Mesendoderm (in vitro differentiated cells): ENCODE results near the gene KRTAP10-2.
"Not testable (repeated sequence)": the region's sequence is repeated elsewhere in the genome, so short reads cannot be mapped to it uniquely, and the experiment has no call there.

ENCODE experiments used
- DNase-seq: peaks from one replicate; pipeline ENCODE4 v3.0.0; 2013
- H2AK5ac ChIP-seq: 2 replicates; pipeline ENCODE4 v1.6.1; 2013; ENCODE audit warnings: low read length, inconsistent platforms
- H2BK120ac ChIP-seq: 2 replicates; pipeline ENCODE4 v1.6.1; 2013; ENCODE audit warnings: low read depth, mild to moderate bottlenecking, low read length, moderate library complexity, mixed read lengths
- H2BK15ac ChIP-seq: replicated peaks from 2 replicates; pipeline ENCODE4 v1.6.1; 2013; ENCODE audit warnings: low read depth, mild to moderate bottlenecking, moderate library complexity
- H2BK5ac ChIP-seq: 2 replicates; pipeline ENCODE4 v1.6.1; 2013; ENCODE audit warnings: low read length, inconsistent platforms
- H3K18ac ChIP-seq: 2 replicates; pipeline ENCODE4 v1.6.1; 2013; ENCODE audit warnings: mild to moderate bottlenecking, low read length, mixed read lengths
- H3K23ac ChIP-seq: one replicate; pipeline ENCODE4 v1.6.1; 2013; ENCODE audit warnings: low read length
- H3K27ac ChIP-seq: 2 replicates; pipeline ENCODE4 v1.5.1; 2013; ENCODE audit warnings: low read depth, mild to moderate bottlenecking, inconsistent platforms, low read length, moderate library complexity
- H3K27me3 ChIP-seq: 2 replicates; pipeline ENCODE4 v1.6.1; 2013; ENCODE audit warnings: low read length, control low read depth, mild to moderate bottlenecking, inconsistent platforms; ENCODE audit not compliant: insufficient read depth, poor library complexity
- H3K36me3 ChIP-seq: 2 replicates; pipeline ENCODE4 v1.6.1; 2013; ENCODE audit warnings: low read length, inconsistent platforms; ENCODE audit not compliant: control insufficient read depth, insufficient read depth
- H3K4ac ChIP-seq: one replicate; pipeline ENCODE4 v1.6.1; 2013; ENCODE audit warnings: low read depth, mild to moderate bottlenecking, low read length, moderate library complexity
- H3K4me1 ChIP-seq: 2 replicates; pipeline ENCODE4 v1.6.1; 2013; ENCODE audit warnings: low read depth, low read length, inconsistent platforms; ENCODE audit not compliant: control insufficient read depth
- H3K4me2 ChIP-seq: 2 replicates; pipeline ENCODE4 v1.6.1; 2013; ENCODE audit warnings: low read length
- H3K4me3 ChIP-seq: 2 replicates; pipeline ENCODE4 v1.5.1; 2013; ENCODE audit warnings: mild to moderate bottlenecking, low read length
- H3K56ac ChIP-seq: one replicate; pipeline ENCODE4 v1.6.1; 2013; ENCODE audit warnings: low read length
- H3K79me1 ChIP-seq: 2 replicates; pipeline ENCODE4 v1.6.1; 2013; ENCODE audit warnings: low read length, inconsistent platforms
- H3K79me2 ChIP-seq: 2 replicates; pipeline ENCODE4 v1.6.1; 2013; ENCODE audit warnings: mild to moderate bottlenecking, low read length; ENCODE audit not compliant: control insufficient read depth, insufficient read depth
- H3K9ac ChIP-seq: 2 replicates; pipeline ENCODE4 v1.6.1; 2013; ENCODE audit warnings: low read length, inconsistent platforms
- H4K5ac ChIP-seq: one replicate; pipeline ENCODE4 v1.6.1; 2013; ENCODE audit warnings: low read length
- H4K8ac ChIP-seq: one replicate; pipeline ENCODE4 v1.6.1; 2013; ENCODE audit warnings: low read depth, mild to moderate bottlenecking, control low read depth, low read length, moderate library complexity
- WGBS: extraction: QIAGEN DNeasy Blood & Tissue Kit; methylation state at CpG from one replicate; pipeline ENCODE4 v1.1.7; 2013; ENCODE audit warnings: low lambda C conversion rate, missing lambda C conversion rate; ENCODE audit not compliant: insufficient coverage; ENCODE audit errors: extremely low coverage; 5-methylcytosine and 5-hydroxymethylcytosine counted together

Gene KRTAP10-2

GRCh38 chr21:44556879-44557278 lies 5.6 kb upstream of the KRTAP10-2 start:
- Histone ChIP-seq H2AK5ac (no peak overlapping the region), H3K56ac (no peak overlapping the region), H3K4me3 (no peak overlapping the region), H2BK15ac (no peak overlapping the region), H3K79me2 (no peaks in the 10 kb centered on the region), H3K23ac (no peak overlapping the region), H3K27ac (no peak overlapping the region), H2BK120ac (no peak overlapping the region), H4K5ac (no peak overlapping the region), H2BK5ac (no peak overlapping the region), H3K36me3 (no peaks in the 10 kb centered on the region), H3K4me1 (no peaks in the 10 kb centered on the region), H3K27me3 (no peaks in the 10 kb centered on the region), H4K8ac (no peak overlapping the region), H3K18ac (no peak overlapping the region), H3K9ac (no peak overlapping the region), H3K4ac (no peak overlapping the region), H3K79me1 (no peaks in the 10 kb centered on the region), H3K4me2 (no peak overlapping the region)
- DNase-seq: no peak
- no CpG with 5 or more reads among the region's 9 CpGs for WGBS

GRCh38 chr21:44555200-44555875 lies 4.0 kb upstream of the KRTAP10-2 start:
- H3K4ac ChIP-seq: no peak overlapping the region
- no peaks in the 10 kb centered on the region for H3K36me3 ChIP-seq
- DNase-seq: no peak
- no peak overlapping the region for H4K5ac ChIP-seq
- WGBS: no CpG with 5 or more reads among the region's 13 CpGs
- no peak overlapping the region for H3K9ac ChIP-seq
- no peak overlapping the region for H3K4me3 ChIP-seq
- no peak overlapping the region for H2AK5ac ChIP-seq
- H3K56ac ChIP-seq: no peak overlapping the region
- no peaks in the 10 kb centered on the region for H3K79me1 ChIP-seq
- no peaks in the 10 kb centered on the region for H3K79me2 ChIP-seq
- H2BK15ac ChIP-seq: no peak overlapping the region
- H3K27me3 ChIP-seq: no peaks in the 10 kb centered on the region
- H3K27ac ChIP-seq: no peak overlapping the region
- H3K23ac ChIP-seq: no peak overlapping the region
- H2BK120ac ChIP-seq: no peak overlapping the region
- no peak overlapping the region for H3K4me2 ChIP-seq
- H3K4me1 ChIP-seq: no peaks in the 10 kb centered on the region
- H3K18ac ChIP-seq: no peak overlapping the region
- no peak overlapping the region for H4K8ac ChIP-seq
- H2BK5ac ChIP-seq: no peak overlapping the region

DNA sequence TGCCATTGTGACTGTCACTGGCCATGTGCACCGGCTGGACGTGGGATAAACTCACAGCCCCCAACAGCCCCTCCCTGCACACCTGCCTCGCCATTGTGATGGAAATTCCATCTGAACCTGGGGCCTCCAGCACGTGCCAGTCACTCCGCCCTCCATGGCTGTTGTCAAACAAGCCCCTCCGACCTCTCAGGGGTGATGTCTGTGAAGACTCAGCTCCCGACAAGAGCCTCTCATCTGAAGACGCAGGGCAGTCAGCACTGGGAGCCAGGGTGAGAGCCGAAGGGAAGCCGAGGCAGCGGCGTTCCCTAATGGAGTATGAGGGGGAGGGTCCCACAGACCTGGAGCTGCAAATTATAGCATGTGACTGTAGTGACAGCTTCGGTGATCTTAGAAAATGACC lies 1.4 kb upstream of the KRTAP10-2 start:
- H3K27ac ChIP-seq: no peak overlapping the region
- H3K18ac ChIP-seq: no peak overlapping the region
- no peak overlapping the region for H4K5ac ChIP-seq
- H3K56ac ChIP-seq: no peak overlapping the region
- H3K4me3 ChIP-seq: no peak overlapping the region
- no peak overlapping the region for H3K4ac ChIP-seq
- H2BK120ac ChIP-seq: no peak overlapping the region
- H4K8ac ChIP-seq: no peak overlapping the region
- no peak overlapping the region for H3K23ac ChIP-seq
- DNase-seq: no peak
- no peaks in the 10 kb centered on the region for H3K79me1 ChIP-seq
- H3K79me2 ChIP-seq: no peaks in the 10 kb centered on the region
- H2AK5ac ChIP-seq: no peak overlapping the region
- no peak overlapping the region for H3K4me2 ChIP-seq
- no peaks in the 10 kb centered on the region for H3K36me3 ChIP-seq
- peaks cover 9% of the 10 kb centered on the region for H3K4me1 ChIP-seq
- no peak overlapping the region for H2BK15ac ChIP-seq
- H3K9ac ChIP-seq: no peak overlapping the region
- H2BK5ac ChIP-seq: no peak overlapping the region
- no CpG with 5 or more reads among the region's 13 CpGs for WGBS
- no peaks in the 10 kb centered on the region for H3K27me3 ChIP-seq

DNA sequence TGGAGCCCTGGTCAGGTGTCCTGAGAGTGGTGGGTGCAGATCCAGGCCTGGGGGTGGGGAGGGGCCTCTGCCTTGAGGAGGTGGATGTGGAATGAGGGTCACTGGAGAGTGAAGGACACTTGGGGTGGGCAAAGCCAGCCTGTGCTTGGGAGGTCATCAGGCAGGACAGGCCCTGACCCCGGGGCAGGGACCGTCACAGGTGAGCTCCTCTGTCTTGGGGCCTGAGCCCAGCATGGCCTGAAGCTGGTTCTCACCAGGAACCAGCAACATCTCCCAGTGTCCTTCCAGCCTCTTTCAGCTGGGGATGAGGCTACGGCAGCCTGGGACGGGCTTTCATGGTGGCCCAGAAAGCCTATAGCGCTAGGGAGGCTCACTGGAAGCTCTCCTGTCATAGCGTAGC lies 831 bp upstream of the KRTAP10-2 start:
- Histone ChIP-seq H2BK5ac (no peak overlapping the region), H3K27ac (no peak overlapping the region), H3K23ac (no peak overlapping the region), H4K5ac (no peak overlapping the region), H3K4me3 (no peak overlapping the region), H3K56ac (no peak overlapping the region), H3K27me3 (no peaks in the 10 kb centered on the region), H2BK15ac (no peak overlapping the region), H3K4me1 (peaks cover 9% of the 10 kb centered on the region), H2BK120ac (no peak overlapping the region), H3K4ac (no peak overlapping the region), H3K9ac (no peak overlapping the region), H4K8ac (no peak overlapping the region), H3K79me2 (no peaks in the 10 kb centered on the region), H3K4me2 (no peak overlapping the region), H2AK5ac (no peak overlapping the region), H3K36me3 (no peaks in the 10 kb centered on the region), H3K79me1 (no peaks in the 10 kb centered on the region), H3K18ac (no peak overlapping the region)
- no peak for DNase-seq
- WGBS: no CpG with 5 or more reads among the region's 6 CpGs

DNA sequence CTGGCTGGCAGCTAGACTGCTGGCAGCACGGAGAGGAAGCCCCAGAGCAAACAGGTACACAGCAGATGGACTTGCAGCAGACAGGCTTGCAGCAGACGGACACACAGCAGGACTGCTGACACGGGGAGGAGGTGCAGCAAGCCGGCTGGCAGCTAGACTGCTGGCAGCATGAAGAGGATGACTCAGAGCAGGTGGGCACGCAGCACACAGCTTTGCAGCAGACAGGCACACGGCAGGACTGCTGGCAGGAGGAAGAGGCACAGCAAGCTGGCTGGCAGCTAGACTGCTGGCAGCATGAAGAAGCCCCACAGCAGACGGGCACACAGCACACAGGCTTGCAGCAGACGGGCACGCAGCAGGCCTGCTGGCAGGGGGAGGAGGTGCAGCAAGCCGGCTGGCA lies 498 bp downstream of the KRTAP10-2 start:
- Histone ChIP-seq H3K36me3 (no peaks in the 10 kb centered on the region), H3K79me1 (no peaks in the 10 kb centered on the region), H3K4ac (no peak overlapping the region), H3K4me3 (no peak overlapping the region), H3K23ac (no peak overlapping the region), H3K27ac (no peak overlapping the region), H4K5ac (no peak overlapping the region), H3K9ac (no peak overlapping the region), H3K4me2 (no peak overlapping the region), H3K18ac (no peak overlapping the region), H3K27me3 (no peaks in the 10 kb centered on the region), H2BK15ac (no peak overlapping the region), H4K8ac (no peak overlapping the region), H3K56ac (no peak overlapping the region), H2BK5ac (no peak overlapping the region), H3K79me2 (no peaks in the 10 kb centered on the region), H3K4me1 (peaks cover 9% of the 10 kb centered on the region), H2BK120ac (no peak overlapping the region), H2AK5ac (no peak overlapping the region)
- DNase-seq: no peak
- no CpG with 5 or more reads among the region's 10 CpGs for WGBS

DNA sequence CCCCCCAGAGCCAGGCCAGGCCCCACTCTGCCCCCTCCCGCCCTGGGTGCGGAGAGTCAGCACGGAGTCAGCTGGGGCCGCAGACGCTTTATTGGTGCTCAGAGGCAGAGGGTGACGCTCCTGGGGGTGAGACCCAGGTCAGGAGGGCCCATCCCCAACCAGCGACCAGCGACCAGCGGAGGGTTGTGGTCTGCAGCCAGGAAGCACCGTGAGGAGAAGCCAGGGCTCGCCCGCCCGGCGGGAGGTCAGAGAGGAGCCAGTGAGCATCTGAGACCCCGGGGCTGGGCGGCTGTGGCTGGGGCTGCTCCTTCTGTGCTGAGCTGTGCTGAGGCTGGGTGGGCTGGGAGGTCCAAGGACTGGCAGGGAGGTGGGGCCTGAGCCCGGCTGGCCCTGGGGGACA lies 1.0 kb downstream of the KRTAP10-2 start:
- H3K36me3 ChIP-seq, H4K8ac ChIP-seq, H4K5ac ChIP-seq, H3K4me2 ChIP-seq, H3K79me2 ChIP-seq, DNase-seq, H3K18ac ChIP-seq, H3K79me1 ChIP-seq, H2BK5ac ChIP-seq, H2BK120ac ChIP-seq, H3K4me1 ChIP-seq, H2BK15ac ChIP-seq, H3K27me3 ChIP-seq, H3K4ac ChIP-seq, H2AK5ac ChIP-seq, H3K9ac ChIP-seq, H3K23ac ChIP-seq, H3K4me3 ChIP-seq, H3K27ac ChIP-seq: not testable (repeated sequence)
- H3K56ac ChIP-seq: peak overlapping the region; percentile 34
- no CpG with 5 or more reads among the region's 17 CpGs for WGBS
